HEK293 (cell line): Measurements from ENCODE around the gene NTN3.

Experiments used
- GLI2 ChIP-seq: fragments of 450-650 bp; formaldehyde crosslinking; IDR thresholded peaks from 2 replicates; pipeline ENCODE4; 2017; ENCODE audit warnings: missing biosample characterization, missing genetic modification characterization, low read depth, borderline replicate concordance
- KLF1 ChIP-seq: fragments of 450-650 bp; formaldehyde crosslinking; IDR thresholded peaks from 2 replicates; pipeline ENCODE4 v1.5.1; 2016; ENCODE audit warnings: missing biosample characterization, missing genetic modification characterization
- YY1 ChIP-seq: fragments of 450-650 bp; formaldehyde crosslinking; IDR thresholded peaks from 2 replicates; pipeline ENCODE4 v1.5.1; 2018; ENCODE audit warnings: missing biosample characterization, missing genetic modification characterization
- ZNF138 ChIP-seq: fragments of 450-650 bp; formaldehyde crosslinking; IDR thresholded peaks from 2 replicates; pipeline ENCODE4 v1.5.1; 2016; ENCODE audit warnings: missing biosample characterization, missing genetic modification characterization, borderline replicate concordance
- ZNF140 ChIP-seq: fragments of 450-650 bp; formaldehyde crosslinking; IDR thresholded peaks from 2 replicates; pipeline ENCODE4 v1.5.1; 2016; ENCODE audit warnings: missing biosample characterization, missing genetic modification characterization
- ZNF2 ChIP-seq: fragments of 450-650 bp; formaldehyde crosslinking; IDR thresholded peaks from 2 replicates; pipeline ENCODE4 v1.5.1; 2016; ENCODE audit warnings: missing biosample characterization, missing genetic modification characterization
- ZNF221 ChIP-seq: fragments of 450-650 bp; formaldehyde crosslinking; IDR thresholded peaks from 2 replicates; pipeline ENCODE4 v1.5.1; 2017; ENCODE audit warnings: missing biosample characterization, missing genetic modification characterization, borderline replicate concordance
- ZNF274 ChIP-seq, 2 experiments: fragments of 200-500 bp in 1 of 2; fragments of 450-650 bp in 1 of 2; sonication (Bioruptor generic) in 1 of 2; formaldehyde crosslinking in 1 of 2; IDR thresholded peaks; 2 replicates each; pipeline versions ENCODE4 v1.5.1 to v1.6.1; 2014 to 2016; ENCODE audit warnings: borderline replicate concordance in 1 of 2, inconsistent platforms in 1 of 2, low read length in 1 of 2, missing biosample characterization in 1 of 2, missing genetic modification characterization in 1 of 2
- TF ChIP-seq, protein P1 (sequence below): fragments of 450-650 bp; formaldehyde crosslinking; IDR thresholded peaks from 2 replicates; pipeline ENCODE4 v1.5.1; 2016; ENCODE audit warnings: missing biosample characterization, missing genetic modification characterization
- TF ChIP-seq, protein P2 (sequence below): fragments of 450-650 bp; formaldehyde crosslinking; IDR thresholded peaks from 2 replicates; pipeline ENCODE4 v1.5.1; 2016; ENCODE audit warnings: missing biosample characterization, missing genetic modification characterization, low read depth
- TF ChIP-seq, protein P3 (sequence below): fragments of 450-650 bp; formaldehyde crosslinking; IDR thresholded peaks from 2 replicates; pipeline ENCODE4 v1.5.1; 2016; ENCODE audit warnings: missing biosample characterization, missing genetic modification characterization
- TF ChIP-seq, protein P4 (sequence below): fragments of 450-650 bp; IDR thresholded peaks from 2 replicates; pipeline ENCODE4 v1.5.1; 2018; ENCODE audit warnings: missing biosample characterization, missing genetic modification characterization

DNA sequence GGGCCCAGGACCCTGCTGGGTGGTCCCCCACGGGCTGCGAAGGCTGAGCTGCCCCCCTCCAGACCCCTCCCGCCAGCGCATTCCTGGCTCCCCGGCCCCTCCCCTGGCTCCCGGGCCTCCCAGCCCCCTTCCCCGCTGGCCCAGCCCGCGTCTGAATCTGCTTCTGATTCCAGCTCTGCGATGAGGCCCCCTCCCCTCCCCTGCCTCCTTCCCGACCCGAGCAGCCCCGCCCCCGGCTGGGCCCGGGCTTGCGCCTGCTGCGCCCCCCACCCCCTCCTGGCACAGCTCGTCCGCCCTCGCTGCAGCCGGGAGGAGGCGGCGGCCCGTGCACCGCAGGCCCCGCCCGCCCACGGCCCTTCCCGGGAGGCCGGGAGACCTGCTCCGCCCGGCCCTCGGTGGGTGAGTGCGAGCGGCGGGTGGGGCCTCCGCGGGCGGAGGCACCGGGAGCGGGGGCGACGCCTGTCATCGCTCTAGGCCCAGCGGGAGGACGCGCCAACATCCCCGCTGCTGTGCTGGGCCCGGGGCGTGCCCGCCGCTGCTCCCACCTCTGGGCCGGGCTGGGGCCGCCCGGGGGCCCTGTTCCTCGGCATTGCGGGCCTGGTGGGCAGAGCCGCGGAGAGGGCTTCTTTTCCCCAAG, at the start of gene NTN3:
- TF ChIP-seq, protein P1, sequence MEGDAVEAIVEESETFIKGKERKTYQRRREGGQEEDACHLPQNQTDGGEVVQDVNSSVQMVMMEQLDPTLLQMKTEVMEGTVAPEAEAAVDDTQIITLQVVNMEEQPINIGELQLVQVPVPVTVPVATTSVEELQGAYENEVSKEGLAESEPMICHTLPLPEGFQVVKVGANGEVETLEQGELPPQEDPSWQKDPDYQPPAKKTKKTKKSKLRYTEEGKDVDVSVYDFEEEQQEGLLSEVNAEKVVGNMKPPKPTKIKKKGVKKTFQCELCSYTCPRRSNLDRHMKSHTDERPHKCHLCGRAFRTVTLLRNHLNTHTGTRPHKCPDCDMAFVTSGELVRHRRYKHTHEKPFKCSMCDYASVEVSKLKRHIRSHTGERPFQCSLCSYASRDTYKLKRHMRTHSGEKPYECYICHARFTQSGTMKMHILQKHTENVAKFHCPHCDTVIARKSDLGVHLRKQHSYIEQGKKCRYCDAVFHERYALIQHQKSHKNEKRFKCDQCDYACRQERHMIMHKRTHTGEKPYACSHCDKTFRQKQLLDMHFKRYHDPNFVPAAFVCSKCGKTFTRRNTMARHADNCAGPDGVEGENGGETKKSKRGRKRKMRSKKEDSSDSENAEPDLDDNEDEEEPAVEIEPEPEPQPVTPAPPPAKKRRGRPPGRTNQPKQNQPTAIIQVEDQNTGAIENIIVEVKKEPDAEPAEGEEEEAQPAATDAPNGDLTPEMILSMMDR = no peak
- no peak for TF ChIP-seq ZNF140 (tag by site-specific recombination)
- TF ChIP-seq ZNF221 = no peak
- TF ChIP-seq GLI2 = no peak
- TF ChIP-seq ZNF138 (tag by site-specific recombination) = no peak
- TF ChIP-seq, protein P2, sequence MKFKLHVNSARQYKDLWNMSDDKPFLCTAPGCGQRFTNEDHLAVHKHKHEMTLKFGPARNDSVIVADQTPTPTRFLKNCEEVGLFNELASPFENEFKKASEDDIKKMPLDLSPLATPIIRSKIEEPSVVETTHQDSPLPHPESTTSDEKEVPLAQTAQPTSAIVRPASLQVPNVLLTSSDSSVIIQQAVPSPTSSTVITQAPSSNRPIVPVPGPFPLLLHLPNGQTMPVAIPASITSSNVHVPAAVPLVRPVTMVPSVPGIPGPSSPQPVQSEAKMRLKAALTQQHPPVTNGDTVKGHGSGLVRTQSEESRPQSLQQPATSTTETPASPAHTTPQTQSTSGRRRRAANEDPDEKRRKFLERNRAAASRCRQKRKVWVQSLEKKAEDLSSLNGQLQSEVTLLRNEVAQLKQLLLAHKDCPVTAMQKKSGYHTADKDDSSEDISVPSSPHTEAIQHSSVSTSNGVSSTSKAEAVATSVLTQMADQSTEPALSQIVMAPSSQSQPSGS = no peak
- no peak for TF ChIP-seq ZNF2 (tag by site-specific recombination)
- no peak for TF ChIP-seq ZNF274 (IDR thresholded peaks at IDR 0.05; ENCODE audit: low read length)
- TF ChIP-seq ZNF274 (tag by site-specific recombination; IDR thresholded peaks at IDR 0.05; ENCODE audit: borderline replicate concordance) = no peak
- TF ChIP-seq, protein P3, sequence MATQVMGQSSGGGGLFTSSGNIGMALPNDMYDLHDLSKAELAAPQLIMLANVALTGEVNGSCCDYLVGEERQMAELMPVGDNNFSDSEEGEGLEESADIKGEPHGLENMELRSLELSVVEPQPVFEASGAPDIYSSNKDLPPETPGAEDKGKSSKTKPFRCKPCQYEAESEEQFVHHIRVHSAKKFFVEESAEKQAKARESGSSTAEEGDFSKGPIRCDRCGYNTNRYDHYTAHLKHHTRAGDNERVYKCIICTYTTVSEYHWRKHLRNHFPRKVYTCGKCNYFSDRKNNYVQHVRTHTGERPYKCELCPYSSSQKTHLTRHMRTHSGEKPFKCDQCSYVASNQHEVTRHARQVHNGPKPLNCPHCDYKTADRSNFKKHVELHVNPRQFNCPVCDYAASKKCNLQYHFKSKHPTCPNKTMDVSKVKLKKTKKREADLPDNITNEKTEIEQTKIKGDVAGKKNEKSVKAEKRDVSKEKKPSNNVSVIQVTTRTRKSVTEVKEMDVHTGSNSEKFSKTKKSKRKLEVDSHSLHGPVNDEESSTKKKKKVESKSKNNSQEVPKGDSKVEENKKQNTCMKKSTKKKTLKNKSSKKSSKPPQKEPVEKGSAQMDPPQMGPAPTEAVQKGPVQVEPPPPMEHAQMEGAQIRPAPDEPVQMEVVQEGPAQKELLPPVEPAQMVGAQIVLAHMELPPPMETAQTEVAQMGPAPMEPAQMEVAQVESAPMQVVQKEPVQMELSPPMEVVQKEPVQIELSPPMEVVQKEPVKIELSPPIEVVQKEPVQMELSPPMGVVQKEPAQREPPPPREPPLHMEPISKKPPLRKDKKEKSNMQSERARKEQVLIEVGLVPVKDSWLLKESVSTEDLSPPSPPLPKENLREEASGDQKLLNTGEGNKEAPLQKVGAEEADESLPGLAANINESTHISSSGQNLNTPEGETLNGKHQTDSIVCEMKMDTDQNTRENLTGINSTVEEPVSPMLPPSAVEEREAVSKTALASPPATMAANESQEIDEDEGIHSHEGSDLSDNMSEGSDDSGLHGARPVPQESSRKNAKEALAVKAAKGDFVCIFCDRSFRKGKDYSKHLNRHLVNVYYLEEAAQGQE (tag by site-specific recombination) = no peak
- no peak for TF ChIP-seq YY1 (tag by site-specific recombination)
- TF ChIP-seq KLF1 = peak; percentile 78
- TF ChIP-seq, protein P4, sequence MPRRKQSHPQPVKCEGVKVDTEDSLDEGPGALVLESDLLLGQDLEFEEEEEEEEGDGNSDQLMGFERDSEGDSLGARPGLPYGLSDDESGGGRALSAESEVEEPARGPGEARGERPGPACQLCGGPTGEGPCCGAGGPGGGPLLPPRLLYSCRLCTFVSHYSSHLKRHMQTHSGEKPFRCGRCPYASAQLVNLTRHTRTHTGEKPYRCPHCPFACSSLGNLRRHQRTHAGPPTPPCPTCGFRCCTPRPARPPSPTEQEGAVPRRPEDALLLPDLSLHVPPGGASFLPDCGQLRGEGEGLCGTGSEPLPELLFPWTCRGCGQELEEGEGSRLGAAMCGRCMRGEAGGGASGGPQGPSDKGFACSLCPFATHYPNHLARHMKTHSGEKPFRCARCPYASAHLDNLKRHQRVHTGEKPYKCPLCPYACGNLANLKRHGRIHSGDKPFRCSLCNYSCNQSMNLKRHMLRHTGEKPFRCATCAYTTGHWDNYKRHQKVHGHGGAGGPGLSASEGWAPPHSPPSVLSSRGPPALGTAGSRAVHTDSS (tag by site-specific recombination) = no peak
